GM12873 (cell line): ENCODE data around the gene GPR4.

Source experiments
- TF ChIP-seq, protein P1 (sequence below): IDR thresholded peaks from 2 replicates; pipeline ENCODE4 v1.5.1; 2012; ENCODE audit warnings: low read depth, mild to moderate bottlenecking, moderate library complexity, low read length, control low read depth; ENCODE audit not compliant: insufficient read depth; ENCODE audit errors: missing control alignments

The GPR4 gene

DNA sequence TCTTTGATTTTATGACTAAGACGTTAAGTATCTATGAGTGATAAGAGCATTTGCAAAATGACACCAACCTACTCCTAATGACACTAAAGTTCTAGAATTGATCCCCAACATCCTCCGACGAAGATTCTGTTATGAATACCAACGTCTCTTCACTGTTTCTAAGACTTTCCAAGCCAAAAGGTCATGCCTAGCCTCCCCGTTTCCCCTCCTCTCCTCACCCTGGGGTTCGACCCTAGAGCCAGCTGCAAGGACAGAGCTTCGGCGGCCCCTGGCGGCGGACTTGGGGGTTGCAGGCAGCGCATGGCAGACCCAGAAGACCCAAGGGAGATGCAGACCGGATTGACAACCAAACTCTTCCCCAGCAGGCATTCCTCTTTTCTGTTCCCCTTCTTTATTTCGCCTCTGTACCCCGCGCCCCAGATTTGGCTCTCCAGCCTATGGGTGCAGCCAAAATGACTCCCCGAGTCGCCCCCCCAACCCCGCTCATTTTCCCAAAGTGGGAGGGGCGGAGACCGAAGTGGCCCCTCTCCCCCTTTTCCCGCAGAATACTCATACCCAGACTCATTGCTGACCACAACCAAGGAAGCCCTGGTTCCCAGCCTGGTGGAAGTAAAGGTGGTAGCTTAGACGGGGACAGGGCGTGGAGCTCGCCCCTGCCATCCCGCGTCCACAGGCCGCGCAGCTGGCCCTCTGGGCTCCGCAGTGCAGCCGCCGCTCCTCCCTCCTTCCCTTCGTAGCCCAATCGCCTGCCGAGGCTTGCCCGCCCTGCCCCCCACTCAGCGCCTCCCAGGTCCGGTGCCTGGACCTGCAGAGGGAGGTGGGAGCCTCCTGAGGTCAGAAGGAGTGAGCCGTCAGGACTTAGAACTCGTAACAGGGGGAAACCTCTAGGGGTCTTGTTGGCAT, 41.3 kb upstream of the GPR4 start:
- TF ChIP-seq, protein P1, sequence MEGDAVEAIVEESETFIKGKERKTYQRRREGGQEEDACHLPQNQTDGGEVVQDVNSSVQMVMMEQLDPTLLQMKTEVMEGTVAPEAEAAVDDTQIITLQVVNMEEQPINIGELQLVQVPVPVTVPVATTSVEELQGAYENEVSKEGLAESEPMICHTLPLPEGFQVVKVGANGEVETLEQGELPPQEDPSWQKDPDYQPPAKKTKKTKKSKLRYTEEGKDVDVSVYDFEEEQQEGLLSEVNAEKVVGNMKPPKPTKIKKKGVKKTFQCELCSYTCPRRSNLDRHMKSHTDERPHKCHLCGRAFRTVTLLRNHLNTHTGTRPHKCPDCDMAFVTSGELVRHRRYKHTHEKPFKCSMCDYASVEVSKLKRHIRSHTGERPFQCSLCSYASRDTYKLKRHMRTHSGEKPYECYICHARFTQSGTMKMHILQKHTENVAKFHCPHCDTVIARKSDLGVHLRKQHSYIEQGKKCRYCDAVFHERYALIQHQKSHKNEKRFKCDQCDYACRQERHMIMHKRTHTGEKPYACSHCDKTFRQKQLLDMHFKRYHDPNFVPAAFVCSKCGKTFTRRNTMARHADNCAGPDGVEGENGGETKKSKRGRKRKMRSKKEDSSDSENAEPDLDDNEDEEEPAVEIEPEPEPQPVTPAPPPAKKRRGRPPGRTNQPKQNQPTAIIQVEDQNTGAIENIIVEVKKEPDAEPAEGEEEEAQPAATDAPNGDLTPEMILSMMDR = peak; percentile 99

DNA sequence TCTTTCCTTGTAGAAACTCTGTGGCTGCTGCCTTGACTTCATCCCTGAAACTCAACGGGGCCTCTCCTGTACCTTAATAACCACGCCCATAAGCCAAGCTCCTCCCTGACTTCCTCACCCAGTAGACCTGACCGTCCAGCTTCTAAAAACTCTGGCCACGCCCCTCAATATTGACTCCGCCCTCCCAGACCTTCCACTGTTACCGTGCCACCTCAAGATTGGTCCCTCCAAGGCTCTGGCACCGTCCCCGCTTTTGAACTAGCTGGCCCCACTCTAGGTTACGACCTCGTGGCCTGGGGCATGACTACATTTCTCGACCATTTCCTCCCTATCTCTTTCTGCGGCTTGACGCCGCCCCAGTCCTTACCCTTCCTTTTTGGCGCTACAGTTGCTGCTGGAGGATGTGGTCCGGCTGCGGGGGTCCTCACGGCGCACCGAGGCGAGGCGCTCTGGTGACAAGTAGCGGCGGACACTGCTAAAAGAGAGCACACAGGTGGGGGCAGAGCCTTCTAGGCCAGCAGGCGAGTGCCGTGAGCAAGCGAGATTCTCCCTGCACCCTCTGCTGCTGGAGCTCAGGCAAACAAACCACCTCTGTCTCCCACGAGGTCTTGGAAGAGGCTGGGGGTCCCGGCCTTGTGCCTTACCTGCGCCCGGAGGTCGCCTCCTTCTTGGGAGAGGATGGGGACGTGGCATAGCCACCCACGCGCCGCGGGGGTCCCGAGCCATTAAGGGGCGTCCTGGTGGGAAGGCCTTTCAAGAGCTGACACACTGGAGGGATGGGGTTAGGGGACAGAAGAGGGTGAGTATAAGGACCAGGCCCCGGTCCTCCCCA, 39.5 kb upstream of the GPR4 start:
- TF ChIP-seq, protein P1 = no peak

DNA sequence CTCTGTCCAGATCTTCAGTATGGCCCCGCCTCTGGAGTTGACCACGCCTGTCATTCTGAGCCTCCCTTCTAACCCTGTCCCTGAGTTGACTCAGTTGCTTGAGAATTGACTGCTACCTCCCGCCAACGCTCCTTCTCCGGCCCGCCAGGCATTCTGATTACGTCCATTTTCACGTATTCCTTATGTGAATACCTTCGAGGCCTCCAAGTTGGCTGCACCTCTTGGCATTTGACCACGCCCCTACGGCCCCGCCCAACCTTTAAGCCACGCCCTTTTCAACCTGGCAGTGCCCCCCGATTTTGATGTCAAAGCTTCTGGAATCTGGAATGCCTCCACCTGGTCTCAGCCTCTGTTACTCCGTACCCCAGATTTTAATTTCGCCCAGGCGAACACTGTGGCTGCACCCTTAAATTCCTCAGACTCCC, 38.8 kb upstream of the GPR4 start:
- TF ChIP-seq, protein P1 = no peak

DNA sequence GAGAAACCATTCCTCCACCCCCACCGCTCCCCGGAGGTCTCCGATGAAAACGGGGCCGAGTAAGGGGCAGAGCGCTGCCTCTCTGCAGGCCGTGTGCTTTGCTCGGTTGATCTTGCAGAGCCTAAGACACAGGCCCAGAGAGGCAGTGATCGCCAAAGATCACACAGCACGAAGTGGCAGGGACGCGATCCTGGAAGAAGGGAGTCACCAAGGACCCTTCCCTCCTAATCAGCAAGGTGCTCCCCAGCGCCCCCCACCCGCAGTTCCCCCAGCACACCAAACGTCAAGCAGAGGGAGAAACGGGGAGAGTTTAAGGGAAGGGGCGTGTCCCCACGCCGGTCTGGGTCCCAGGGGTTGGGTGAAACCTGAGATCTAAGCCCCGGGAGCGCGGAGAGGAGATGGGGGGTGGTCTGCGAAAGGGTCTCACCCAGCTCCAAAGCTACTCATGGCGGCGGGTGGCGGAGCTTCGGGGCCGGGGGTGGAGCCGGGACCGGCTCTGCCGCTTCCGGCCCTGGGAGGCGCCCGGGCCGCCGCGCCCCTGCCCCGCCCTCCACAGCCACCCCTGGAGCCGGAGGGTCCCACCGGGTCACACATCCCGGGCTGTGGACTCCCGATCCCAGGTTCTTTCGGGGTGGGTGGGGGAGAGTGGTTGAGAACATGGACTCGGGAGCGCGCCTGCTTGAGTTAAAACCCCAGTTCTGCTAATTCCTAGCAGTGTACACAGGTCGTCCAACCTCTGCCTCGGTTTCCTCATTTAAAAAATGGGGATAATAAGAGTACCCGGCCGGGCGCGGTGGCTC, 37.1 kb upstream of the GPR4 start, which contains the start of gene EML2:
EML2 (minus strand) TSS at position 468 of the 800 bp plus-strand sequence; CDS start at position 447, 21 bp downstream.
- TF ChIP-seq, protein P1 = peak; percentile 50

DNA sequence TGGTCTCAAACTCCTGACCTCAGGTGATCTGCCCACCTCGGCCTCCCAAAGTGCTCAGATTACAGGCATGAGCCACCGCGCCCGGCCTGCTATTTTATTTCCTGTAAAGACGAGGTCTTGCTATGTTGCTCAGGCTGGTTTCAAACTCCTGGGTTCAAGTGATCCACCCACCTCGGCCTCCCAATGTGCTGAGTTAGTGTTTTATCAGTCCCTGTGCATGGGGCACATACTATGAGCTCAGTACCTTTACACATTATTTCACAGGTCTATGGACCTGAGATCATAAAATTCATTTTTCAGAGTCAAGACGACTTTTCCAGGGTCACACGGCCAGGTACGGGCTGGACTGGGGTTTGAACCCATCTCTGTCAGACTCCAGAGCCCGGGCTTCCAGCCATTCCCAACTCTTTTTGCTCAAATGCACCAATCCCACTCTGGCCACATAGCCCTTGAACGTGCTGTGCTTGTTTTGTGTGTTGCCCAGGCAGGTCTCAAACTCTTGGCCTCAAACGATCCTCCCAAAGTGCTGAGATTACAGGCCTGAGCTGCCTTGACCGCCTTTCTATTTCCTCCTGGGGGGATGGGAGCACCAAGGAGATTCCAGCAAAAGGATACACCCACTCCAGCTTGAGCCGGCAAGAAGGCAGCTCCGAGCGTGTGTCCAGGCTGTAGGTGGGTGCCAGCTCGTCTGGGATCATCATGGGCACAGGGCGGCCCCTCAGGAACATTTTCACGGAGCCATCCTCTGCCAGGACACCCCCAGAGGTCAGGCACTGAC, 36.1 kb upstream of the GPR4 start:
- TF ChIP-seq, protein P1 = no peak

DNA sequence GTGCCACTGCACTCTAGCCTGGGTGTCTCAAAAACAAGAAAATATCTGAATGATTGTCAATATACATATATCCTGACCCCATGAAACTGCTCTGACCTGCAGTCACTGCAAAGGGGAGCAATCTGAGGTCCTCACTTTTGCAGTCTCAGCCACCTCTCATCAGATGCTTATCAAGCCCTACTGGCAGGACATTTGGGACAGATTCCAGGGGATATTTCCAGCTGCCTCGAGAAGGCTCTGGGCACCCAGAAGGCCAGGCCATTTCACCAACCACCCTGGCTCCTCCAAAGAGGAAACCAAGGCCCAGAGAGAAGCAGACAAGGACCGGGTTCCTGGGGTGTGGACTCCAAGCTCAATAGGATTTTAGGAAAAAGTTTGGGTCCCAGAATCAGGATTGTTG, 34.9 kb upstream of the GPR4 start:
- TF ChIP-seq, protein P1 = no peak
